NCI-H146 treated with DMSO at 0.1 percent for 48 hours (cell line): ENCODE measurements around the gene KRT81.
"Not testable (repeated sequence)": the region's sequence is repeated elsewhere in the genome, so short reads cannot be mapped to it uniquely, and the experiment has no call there.

Experiments
- DNase-seq: peaks from one replicate; lab custom pipeline; 2025; ENCODE audit not compliant: unreplicated experiment; lab: John Stamatoyannopoulos, UW

KRT81 gene

DNA sequence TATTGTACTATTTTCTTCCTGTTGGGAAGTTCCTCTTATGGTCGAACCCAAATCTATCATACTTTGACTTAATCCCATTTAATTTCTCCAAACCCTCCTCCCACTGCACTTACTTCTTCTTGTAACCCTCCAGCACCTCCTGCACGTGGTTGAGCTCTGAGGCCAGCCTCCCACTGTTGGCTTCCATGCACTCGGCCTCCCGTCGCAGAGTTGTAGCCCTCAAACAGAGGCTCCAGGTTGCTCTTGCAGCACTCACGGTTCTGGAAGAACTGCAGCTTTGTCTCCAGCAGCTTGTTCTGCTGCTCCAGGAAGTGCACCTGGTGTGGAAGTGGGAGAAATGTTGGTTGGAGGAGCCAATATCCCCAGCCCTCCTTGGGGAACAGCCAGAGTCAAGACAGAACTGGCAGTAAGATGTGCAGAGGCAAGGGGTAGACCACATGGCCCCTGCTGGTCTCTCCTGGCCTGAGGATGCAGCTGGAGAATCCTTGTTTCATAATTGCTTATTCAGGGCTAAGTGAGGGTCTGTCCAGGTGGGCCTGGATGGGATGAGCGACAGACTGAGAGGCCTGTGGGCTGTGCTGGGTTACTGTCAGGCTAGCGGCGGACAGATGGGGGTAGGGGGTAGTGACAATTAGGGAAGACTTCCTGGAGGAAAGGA is 35.3 kb downstream of the KRT81 start:
- no peak for DNase-seq

DNA sequence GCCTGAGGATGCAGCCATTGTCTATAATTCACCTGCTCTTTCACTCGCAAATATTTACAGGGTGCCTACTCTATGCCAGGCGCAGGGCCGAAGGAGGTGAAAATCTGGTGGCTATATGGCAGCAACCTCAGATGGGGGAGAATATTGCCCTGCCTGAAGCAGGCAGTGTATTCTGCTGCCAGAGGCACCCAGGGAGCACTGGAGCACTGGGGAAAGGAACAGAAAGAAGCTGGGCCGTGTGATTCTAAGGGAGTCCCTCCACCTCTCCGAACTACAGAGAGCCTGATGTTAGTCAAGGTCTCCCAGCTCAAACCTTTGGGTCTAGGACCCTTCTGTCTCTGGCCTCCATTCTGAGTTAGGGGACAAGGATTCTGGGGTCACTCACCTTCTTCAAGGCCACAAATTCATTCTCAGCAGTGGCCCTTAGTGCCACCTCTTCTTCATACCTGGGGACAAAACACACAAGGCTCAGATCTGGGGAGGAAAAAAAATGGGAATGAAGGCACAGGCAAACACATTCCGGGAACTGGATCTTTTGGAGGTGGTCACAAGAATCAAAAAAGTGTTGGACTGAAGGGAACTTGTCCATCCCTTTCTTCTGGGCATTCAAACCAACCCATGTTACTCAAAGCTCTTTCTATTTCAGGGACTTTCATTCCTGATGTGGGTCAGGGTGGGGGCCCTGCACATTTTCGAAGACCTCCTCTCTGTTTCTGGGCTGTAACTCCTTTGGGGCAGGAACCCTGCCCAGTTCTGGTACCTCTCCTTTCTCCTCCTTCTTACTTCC is 36.2 kb downstream of the KRT81 start:
- DNase-seq: no peak

DNA sequence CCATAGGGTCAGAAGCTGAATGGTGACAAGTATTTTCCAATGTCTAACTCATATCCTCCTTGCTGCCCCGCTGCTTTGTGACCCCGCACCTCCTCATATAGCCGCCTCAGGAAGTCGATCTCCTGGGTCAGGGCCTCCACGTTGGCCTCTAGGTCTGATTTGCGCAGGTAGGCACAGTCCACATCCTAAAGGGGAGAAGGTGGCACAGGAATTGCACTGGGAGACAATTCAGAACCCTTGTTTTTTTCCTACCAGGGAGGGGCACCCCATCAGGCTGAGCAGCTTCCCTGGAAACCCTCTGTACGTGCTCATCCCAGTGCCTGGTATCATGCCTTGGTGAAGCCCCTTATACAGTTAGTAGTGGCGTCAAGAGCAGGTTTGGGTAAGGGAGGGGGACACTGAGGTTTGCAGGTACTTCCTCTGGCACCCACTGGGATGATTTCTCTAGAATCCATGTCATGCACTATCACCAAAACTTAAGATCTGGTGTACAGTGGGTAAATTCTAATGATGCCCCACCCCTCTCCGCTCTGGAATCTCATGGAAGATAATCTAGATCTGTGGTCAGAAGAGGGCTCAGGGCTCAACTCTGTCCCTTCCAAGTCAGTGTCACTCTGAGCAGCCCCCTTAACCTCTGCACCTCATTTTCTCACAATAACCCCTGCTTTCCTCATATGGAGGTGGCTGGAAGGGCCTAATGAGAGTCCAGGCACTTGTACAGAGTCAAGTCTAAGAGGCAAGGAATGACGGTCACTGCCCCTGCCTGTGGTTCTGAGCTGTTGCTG is 37.0 kb downstream of the KRT81 start:
- no peak for DNase-seq

- no peak for DNase-seq
Observed at GRCh38 chr12:52253391-52254179, 37.7 kb downstream of the KRT81 start.

DNA sequence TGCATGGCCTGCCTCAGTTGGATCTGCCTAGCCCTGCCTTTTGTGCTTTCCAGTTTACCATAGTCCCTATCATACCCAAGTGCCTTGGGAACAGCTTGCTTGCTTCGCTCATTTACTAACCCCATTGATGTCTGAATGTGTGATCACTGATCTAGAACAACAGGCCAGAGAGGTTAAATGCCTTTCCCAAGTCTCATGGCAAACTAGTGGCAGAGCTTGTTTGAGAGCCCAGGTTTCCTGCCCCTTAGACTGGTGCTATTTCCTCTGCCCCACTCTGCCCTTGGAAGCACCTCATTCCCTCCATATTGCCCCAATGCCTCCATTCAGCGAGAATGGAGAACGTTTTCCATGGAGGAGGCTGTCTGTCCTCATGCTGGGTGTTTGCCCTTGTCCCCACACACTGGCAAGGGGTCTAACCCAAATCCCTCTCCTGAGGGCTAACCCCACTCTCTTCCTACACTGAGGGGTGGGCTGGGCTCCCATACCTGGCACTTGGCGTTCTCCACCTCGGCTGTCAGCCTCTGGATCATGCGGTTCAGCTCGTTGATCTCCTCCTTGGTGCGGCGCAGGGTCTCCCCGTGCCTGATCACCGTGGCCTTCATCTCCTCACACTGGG is 38.5 kb downstream of the KRT81 start:
- DNase-seq: no peak

DNA sequence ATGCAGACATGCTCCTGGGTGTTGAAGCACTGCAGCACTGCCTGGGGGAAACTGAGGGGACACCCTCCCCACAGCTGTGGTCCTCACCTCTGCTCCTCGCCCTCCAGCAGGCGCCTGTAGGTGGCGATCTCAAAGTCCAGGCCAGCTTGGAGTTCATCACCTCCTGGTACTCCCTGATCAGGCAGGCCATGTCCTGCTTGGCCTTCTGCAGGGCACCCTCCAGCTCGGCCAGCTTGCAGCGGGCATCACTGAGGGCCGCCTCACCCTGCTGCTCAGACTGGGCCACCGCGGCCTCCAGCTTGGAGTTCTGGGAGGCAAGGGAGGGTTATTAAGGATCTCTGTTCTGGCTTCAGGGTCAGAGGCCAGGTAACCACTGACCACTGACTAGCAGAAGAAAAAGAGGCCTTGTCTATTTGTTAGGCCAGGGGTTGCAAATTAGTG is 39.1 kb downstream of the KRT81 start:
- DNase-seq: not testable (repeated sequence)

GRCh38 chr12:52251367-52252051 is 39.8 kb downstream of the KRT81 start:
- DNase-seq: no peak

DNA sequence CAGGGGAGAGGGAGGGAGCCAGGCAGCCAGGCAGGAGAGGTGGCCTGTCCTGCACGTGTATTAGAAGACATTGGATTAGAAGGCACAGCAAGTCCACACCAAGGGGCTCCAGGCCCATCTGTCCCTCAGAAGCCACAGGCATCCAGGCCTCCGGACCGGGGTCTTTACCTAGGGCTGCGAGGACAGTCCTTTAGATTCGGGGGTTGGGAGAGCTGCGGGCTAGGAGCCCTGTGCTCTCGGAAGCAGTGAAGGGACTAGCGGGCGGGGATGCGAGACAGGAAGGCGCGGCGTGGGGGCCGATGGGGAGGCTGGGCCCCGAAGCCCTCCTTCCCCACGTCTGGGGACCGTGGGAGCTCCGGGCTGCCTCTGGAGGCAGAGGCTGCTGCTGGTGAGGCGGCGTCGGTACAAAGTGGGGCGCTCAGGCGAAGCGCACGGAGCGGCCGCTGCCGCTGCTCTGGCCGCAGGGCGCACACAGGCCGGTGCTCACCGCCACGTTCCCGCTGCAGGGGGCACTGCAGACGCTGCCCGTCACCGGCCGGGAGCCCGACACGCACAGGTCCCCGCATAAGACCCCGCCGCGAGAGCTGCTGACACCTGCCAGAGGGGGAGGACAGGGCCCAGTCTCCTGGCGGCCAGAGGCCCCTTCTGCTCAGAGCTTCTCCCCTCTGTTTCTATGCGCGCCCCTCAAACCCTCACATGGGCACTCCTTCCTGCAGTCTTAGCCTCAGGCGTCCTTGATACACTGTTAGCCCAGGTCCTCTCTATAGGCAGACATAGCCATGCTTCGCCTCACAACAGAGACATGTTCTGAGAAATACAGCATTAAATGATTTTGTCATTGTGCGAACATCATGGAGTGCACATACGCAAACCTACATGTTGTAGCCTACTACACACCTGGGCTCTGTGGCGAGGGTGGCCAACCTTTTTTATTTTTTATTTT is 41.0 kb downstream of the KRT81 start:
- no peak for DNase-seq

- DNase-seq: no peak
Observed at GRCh38 chr12:52249511-52250047, 41.8 kb downstream of the KRT81 start.

- no peak for DNase-seq
Observed at GRCh38 chr12:52248541-52249461, 42.5 kb downstream of the KRT81 start.

- no peak for DNase-seq
Observed at GRCh38 chr12:52247622-52248540, 43.5 kb downstream of the KRT81 start.

- DNase-seq: peak; percentile 79
Observed at GRCh38 chr12:52246720-52247621, 44.4 kb downstream of the KRT81 start.

GRCh38 chr12:52245962-52246569 is 45.3 kb downstream of the KRT81 start:
- DNase-seq: no peak

DNA sequence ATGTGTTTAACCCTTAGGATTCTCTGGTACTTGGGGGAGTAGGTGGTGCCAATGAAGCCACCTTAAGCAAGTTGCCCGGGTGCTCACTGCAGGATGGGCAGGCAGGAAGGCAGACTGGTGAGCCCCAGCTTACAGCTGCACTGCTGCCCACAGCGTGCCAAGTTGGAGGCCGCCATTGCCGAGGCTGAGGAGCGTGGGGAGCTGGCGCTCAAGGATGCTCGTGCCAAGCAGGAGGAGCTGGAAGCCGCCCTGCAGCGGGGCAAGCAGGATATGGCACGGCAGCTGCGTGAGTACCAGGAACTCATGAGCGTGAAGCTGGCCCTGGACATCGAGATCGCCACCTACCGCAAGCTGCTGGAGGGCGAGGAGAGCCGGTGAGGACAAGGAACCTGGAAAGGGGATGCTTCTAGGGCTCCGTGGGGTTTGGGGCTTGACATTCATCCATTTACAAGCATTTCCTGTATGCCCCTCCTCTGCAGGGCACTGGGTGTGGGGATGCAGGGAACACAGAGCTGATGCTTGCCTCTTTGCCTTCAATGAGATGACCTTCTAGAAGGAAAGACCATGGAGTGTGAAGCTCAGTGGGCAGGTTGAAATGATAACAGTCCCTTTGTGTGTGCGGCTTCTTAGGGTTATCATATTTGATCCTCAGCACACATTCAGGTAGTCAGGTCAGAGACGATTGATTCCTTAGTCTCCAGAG is 45.9 kb downstream of the KRT81 start:
- no peak for DNase-seq
